ENCODE data around the gene YPEL5. TPM values are rescaled to one million over a fixed set of nuclear protein-coding genes. Genes with fewer than 3 reads are reported as not detected.
"Not testable (repeated sequence)": the region's sequence is repeated elsewhere in the genome, so short reads cannot be mapped to it uniquely, and the experiment has no call there.

Gene YPEL5
- polyA plus RNA-seq, 3 donors, result 231 to 254 (median 235) TPM

DNA sequence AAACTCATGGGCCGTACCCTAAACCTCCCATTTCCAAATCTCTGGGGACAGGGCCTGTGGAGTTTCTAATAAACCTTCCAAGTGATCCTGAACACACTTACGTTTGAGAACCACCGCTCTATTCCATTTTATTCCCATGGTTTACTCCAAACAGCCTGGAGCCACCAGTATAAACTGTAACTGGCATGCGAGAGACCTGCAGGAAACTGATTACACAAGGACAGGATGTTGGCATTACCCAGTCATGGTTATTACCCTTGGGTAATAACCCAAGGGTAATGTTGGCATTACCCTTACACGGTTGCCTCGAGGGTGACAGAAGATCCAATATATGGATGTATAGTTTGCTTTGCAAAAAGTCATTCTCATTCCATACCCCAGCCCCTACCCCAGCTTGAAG lies 37.0 kb upstream of the YPEL5 start:
- Histone ChIP-seq H3K79me2 (ENCODE audit: insufficient read depth, low read length) (no peaks in the 10 kb centered on the region), H3K4me1 (ENCODE audit: control insufficient read depth in 1 of 2, insufficient read depth in 2 of 2, low read length in 2 of 2) (peaks cover 3 to 5% of the 10 kb centered on the region in 2 donors), H3K27ac (ENCODE audit: low read depth in 1 of 2, low read length in 2 of 2) (no peak overlapping the region), H3K9me3 (replicated peaks in 1 of 2; ENCODE audit: control insufficient read depth in 1 of 2, insufficient read depth in 1 of 2, low read length in 2 of 2) (no peaks in the 10 kb centered on the region), H3K27me3 (ENCODE audit: control insufficient read depth in 2 of 2, insufficient read depth in 2 of 2, low read length in 2 of 2) (no peaks in the 10 kb centered on the region), H4K20me1 (ENCODE audit: insufficient read depth, low read length) (no peaks in the 10 kb centered on the region), H3K4me3 (replicated peaks in 1 of 3; ENCODE audit: low read depth in 2 of 3, low read length in 3 of 3) (no peak overlapping the region), H2AFZ (ENCODE audit: insufficient read depth, low read depth, low read length, poor library complexity, severe bottlenecking) (no peak overlapping the region), H3K4me2 (replicated peaks; ENCODE audit: extremely low read depth, low read length, poor library complexity, severe bottlenecking) (no peak overlapping the region), H3K9ac (ENCODE audit: insufficient read depth, low read length, poor library complexity, severe bottlenecking) (no peak overlapping the region), H3K36me3 (replicated peaks in 1 of 2; ENCODE audit: control insufficient read depth in 1 of 2, insufficient read depth in 2 of 2, low read length in 2 of 2) (no peaks in the 10 kb centered on the region)
- Mint-ChIP-seq H3K27ac (no peak overlapping the region), H3K4me1 (peaks cover 14% of the 10 kb centered on the region), H3K27me3 (ENCODE audit: low read depth in 3 of 3) (peaks cover 0 to 6% (median 4%) of the 10 kb centered on the region in 3 donors), H3K9me3 (no peaks in the 10 kb centered on the region), H3K4me3 (no peak overlapping the region), H3K36me3 (no peaks in the 10 kb centered on the region)
- peak in 2 of 3 donors; percentile 1 to 30 for DNase-seq
- 68% methylated on average over 3 of the region's 6 CpGs for WGBS (ENCODE audit: insufficient coverage)
- TF ChIP-seq, protein P1, sequence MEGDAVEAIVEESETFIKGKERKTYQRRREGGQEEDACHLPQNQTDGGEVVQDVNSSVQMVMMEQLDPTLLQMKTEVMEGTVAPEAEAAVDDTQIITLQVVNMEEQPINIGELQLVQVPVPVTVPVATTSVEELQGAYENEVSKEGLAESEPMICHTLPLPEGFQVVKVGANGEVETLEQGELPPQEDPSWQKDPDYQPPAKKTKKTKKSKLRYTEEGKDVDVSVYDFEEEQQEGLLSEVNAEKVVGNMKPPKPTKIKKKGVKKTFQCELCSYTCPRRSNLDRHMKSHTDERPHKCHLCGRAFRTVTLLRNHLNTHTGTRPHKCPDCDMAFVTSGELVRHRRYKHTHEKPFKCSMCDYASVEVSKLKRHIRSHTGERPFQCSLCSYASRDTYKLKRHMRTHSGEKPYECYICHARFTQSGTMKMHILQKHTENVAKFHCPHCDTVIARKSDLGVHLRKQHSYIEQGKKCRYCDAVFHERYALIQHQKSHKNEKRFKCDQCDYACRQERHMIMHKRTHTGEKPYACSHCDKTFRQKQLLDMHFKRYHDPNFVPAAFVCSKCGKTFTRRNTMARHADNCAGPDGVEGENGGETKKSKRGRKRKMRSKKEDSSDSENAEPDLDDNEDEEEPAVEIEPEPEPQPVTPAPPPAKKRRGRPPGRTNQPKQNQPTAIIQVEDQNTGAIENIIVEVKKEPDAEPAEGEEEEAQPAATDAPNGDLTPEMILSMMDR (IDR thresholded peaks at IDR 0.05), result no peak
- intact Hi-C loops (cut with micrococcal nuclease), result no loop called here

DNA sequence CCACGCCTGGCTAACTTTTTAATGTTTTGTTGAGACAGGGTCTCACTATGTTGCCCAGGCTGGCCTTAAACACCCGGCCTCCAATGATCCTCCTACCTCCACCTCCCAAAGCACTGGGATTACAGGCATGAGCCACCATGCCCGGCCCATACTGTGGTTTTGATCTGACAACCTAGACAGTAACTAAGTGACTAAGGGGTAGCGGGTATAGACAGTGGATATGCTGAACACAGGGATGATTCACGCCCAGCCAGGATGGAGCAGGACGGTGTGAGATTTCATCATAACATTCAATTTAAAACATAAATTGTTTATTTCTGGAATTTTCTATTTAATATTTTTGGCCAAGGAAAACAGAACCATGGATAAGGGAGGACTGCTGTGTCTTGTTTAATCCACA lies 36.0 kb upstream of the YPEL5 start:
- Histone ChIP-seq H3K27ac (ENCODE audit: low read depth in 1 of 2, low read length in 2 of 2) (no peak overlapping the region), H3K9me3 (replicated peaks in 1 of 2; ENCODE audit: control insufficient read depth in 1 of 2, insufficient read depth in 1 of 2, low read length in 2 of 2) (no peaks in the 10 kb centered on the region), H3K4me1 (ENCODE audit: control insufficient read depth in 1 of 2, insufficient read depth in 2 of 2, low read length in 2 of 2) (peaks cover 3 to 5% of the 10 kb centered on the region in 2 donors), H3K36me3 (replicated peaks in 1 of 2; ENCODE audit: control insufficient read depth in 1 of 2, insufficient read depth in 2 of 2, low read length in 2 of 2) (no peaks in the 10 kb centered on the region), H2AFZ (ENCODE audit: insufficient read depth, low read depth, low read length, poor library complexity, severe bottlenecking) (no peak overlapping the region), H3K9ac (ENCODE audit: insufficient read depth, low read length, poor library complexity, severe bottlenecking) (no peak overlapping the region), H3K27me3 (ENCODE audit: control insufficient read depth in 2 of 2, insufficient read depth in 2 of 2, low read length in 2 of 2) (no peaks in the 10 kb centered on the region), H4K20me1 (ENCODE audit: insufficient read depth, low read length) (no peaks in the 10 kb centered on the region), H3K79me2 (ENCODE audit: insufficient read depth, low read length) (no peaks in the 10 kb centered on the region), H3K4me2 (replicated peaks; ENCODE audit: extremely low read depth, low read length, poor library complexity, severe bottlenecking) (no peak overlapping the region), H3K4me3 (replicated peaks in 1 of 3; ENCODE audit: low read depth in 2 of 3, low read length in 3 of 3) (no peak overlapping the region)
- Mint-ChIP-seq H3K4me1 (peaks cover 17% of the 10 kb centered on the region), H3K9me3 (no peaks in the 10 kb centered on the region), H3K36me3 (no peaks in the 10 kb centered on the region), H3K4me3 (no peak overlapping the region), H3K27ac (no peak overlapping the region), H3K27me3 (ENCODE audit: low read depth in 3 of 3) (peaks cover 1 to 12% (median 6%) of the 10 kb centered on the region in 3 donors)
- no peak for DNase-seq
- TF ChIP-seq, protein P1 (IDR thresholded peaks at IDR 0.05), result no peak
- intact Hi-C loops (cut with micrococcal nuclease), result no loop called here
- WGBS (ENCODE audit: insufficient coverage), result no CpG with 5 or more reads among the region's 6 CpGs

GRCh38 chr2:30111186-30111585 lies 35.6 kb upstream of the YPEL5 start:
- H3K27me3 ChIP-seq (ENCODE audit: control insufficient read depth in 2 of 2, insufficient read depth in 2 of 2, low read length in 2 of 2); H3K4me3 Mint-ChIP-seq; H2AFZ ChIP-seq (ENCODE audit: insufficient read depth, low read depth, low read length, poor library complexity, severe bottlenecking); H3K36me3 ChIP-seq (replicated peaks in 1 of 2; ENCODE audit: control insufficient read depth in 1 of 2, insufficient read depth in 2 of 2, low read length in 2 of 2); H3K79me2 ChIP-seq (ENCODE audit: insufficient read depth, low read length); H3K9ac ChIP-seq (ENCODE audit: insufficient read depth, low read length, poor library complexity, severe bottlenecking); H4K20me1 ChIP-seq (ENCODE audit: insufficient read depth, low read length); H3K4me2 ChIP-seq (replicated peaks; ENCODE audit: extremely low read depth, low read length, poor library complexity, severe bottlenecking); intact Hi-C loops (cut with micrococcal nuclease); H3K4me1 ChIP-seq (ENCODE audit: control insufficient read depth in 1 of 2, insufficient read depth in 2 of 2, low read length in 2 of 2); H3K36me3 Mint-ChIP-seq; H3K27ac Mint-ChIP-seq; DNase-seq; H3K9me3 Mint-ChIP-seq; H3K27ac ChIP-seq (ENCODE audit: low read depth in 1 of 2, low read length in 2 of 2); H3K4me3 ChIP-seq (replicated peaks in 1 of 3; ENCODE audit: low read depth in 2 of 3, low read length in 3 of 3); H3K9me3 ChIP-seq (replicated peaks in 1 of 2; ENCODE audit: control insufficient read depth in 1 of 2, insufficient read depth in 1 of 2, low read length in 2 of 2): not testable (repeated sequence)
- Mint-ChIP-seq H3K27me3 (ENCODE audit: low read depth in 3 of 3) (peaks cover 1 to 12% (median 6%) of the 10 kb centered on the region in 3 donors), H3K4me1 (peaks cover 18% of the 10 kb centered on the region)
- 97% methylated on average over 18 of the region's 19 CpGs for WGBS (ENCODE audit: insufficient coverage)

Data from CD14-positive monocyte (primary cell).